OCI-LY1 (cell line): ENCODE results near the gene L1CAM.

Experiments used
- EZH2 ChIP-seq: fragments of 200-600 bp; sonication (generic), shearing (Covaris generic); IDR thresholded peaks from 2 replicates; pipeline ENCODE4 v1.8.0; 2017; ENCODE audit warnings: borderline replicate concordance, mixed run types, mild to moderate bottlenecking, antibody characterized with exemption, low read length, moderate library complexity, mixed read lengths
- TF ChIP-seq, protein P1 (sequence below): fragments of 200-600 bp; sonication (generic), shearing (Covaris generic); IDR thresholded peaks from 2 replicates; pipeline ENCODE4 v1.5.1; 2017; ENCODE audit warnings: mild to moderate bottlenecking, antibody characterized with exemption, low read length, moderate library complexity, mixed read lengths

DNA sequence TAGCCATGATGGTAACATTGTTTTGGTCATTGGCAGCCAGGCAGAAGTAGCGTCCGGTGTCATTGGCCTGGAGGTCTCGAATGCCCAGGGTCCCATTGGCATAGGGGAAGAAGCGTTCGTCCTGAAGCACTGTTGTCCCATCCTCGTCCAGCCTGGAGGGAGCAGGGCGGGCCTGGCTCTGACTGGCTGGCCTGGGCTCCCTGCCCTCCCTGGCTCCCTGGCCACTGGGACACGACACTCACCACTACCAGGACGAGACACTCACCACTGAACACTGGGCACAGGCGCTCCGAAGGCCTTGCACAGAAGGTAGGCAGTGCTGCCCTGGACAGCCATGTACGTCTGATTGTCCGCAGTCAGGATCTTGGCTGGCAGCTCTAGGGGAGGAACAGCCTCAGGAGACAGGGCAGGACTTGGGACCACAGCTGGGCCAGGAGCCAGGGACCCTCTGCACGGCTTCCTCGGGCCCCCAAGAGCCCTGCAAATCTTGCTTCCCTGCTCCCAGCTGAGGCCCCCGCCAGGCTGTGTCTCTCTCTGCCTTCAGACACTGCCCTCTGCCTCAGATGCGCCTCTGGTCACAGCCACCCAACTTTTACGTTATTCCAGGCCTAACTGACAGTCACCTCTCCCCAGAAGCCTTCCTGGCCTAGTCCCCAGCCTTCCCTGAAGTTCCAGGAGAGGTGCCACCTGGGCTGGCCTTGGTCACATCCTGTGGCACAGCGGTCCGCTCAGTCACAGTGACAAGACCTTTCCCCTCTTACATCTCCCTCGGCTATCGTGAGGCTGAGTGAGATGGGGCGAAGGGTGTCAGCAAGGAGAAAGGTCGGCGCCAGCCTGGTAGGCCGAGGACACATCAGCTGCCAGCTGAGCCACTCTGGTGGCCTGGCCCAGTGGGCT lies 17.1 kb downstream of the L1CAM start:
- TF ChIP-seq, protein P1, sequence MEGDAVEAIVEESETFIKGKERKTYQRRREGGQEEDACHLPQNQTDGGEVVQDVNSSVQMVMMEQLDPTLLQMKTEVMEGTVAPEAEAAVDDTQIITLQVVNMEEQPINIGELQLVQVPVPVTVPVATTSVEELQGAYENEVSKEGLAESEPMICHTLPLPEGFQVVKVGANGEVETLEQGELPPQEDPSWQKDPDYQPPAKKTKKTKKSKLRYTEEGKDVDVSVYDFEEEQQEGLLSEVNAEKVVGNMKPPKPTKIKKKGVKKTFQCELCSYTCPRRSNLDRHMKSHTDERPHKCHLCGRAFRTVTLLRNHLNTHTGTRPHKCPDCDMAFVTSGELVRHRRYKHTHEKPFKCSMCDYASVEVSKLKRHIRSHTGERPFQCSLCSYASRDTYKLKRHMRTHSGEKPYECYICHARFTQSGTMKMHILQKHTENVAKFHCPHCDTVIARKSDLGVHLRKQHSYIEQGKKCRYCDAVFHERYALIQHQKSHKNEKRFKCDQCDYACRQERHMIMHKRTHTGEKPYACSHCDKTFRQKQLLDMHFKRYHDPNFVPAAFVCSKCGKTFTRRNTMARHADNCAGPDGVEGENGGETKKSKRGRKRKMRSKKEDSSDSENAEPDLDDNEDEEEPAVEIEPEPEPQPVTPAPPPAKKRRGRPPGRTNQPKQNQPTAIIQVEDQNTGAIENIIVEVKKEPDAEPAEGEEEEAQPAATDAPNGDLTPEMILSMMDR, result no peak
- no peak for TF ChIP-seq EZH2
